Peyer's patch (tissue), 4 donors: ENCODE data around the gene GABBR2. TPM values are rescaled to one million over a fixed set of nuclear protein-coding genes. Genes with fewer than 3 reads are reported as not detected.

Experiments
- DNase-seq, 3 donors: peaks; one replicate each; pipeline ENCODE4 v3.0.0-alpha.2; 2017 to 2019
- H3K27ac ChIP-seq, 4 donors: fragments of 200-600 bp; sonication (generic); one replicate each; pipeline ENCODE4 v1.5.1; 2016 to 2019
- H3K27me3 ChIP-seq, 2 donors: fragments of 200-600 bp; sonication (generic); one replicate each; pipeline ENCODE4 v1.5.1; 2019
- H3K36me3 ChIP-seq, 3 donors: fragments of 200-600 bp; sonication (generic); one replicate each; pipeline ENCODE4 v1.5.1; 2016 to 2019
- H3K4me1 ChIP-seq, 4 donors: fragments of 200-600 bp; sonication (generic); one replicate each; pipeline ENCODE4 v1.5.1; 2016 to 2019
- H3K4me3 ChIP-seq, 4 donors: fragments of 200-600 bp; sonication (generic); 1 replicate in 3 of 4; 2 replicates in 1 of 4; pipeline ENCODE4 v1.5.1; 2016 to 2019; ENCODE audit warnings: mild to moderate bottlenecking in 1 of 4
- H3K9me3 ChIP-seq, 4 donors: fragments of 200-600 bp; sonication (generic); one replicate each; pipeline ENCODE4 v1.5.1; 2016 to 2019; ENCODE audit warnings: mild to moderate bottlenecking in 1 of 4
- POLR2A ChIP-seq, 2 donors: fragments of 450-650 bp; IDR thresholded peaks; one replicate each; pipeline ENCODE4 v1.5.1; 2017; ENCODE audit warnings: antibody characterized with exemption in 2 of 2, mild to moderate bottlenecking in 2 of 2, moderate library complexity in 2 of 2
- total RNA-seq, 4 donors: library from RNA; depleted of rRNA; stranded (reverse); fragments of >200 nt; gene quantifications; one replicate each; pipeline ENCODE4 v1.1.0, GENCODE V29; 2016
- TF ChIP-seq, protein P1 (sequence below), 6 experiments: fragments of 450-650 bp in 4 of 6; fragments of 200-600 bp in 2 of 6; sonication (generic) in 1 of 6; IDR thresholded peaks; one replicate each; pipeline ENCODE4 v1.5.1; 2017 to 2019; ENCODE audit warnings: antibody characterized with exemption in 6 of 6, mild to moderate bottlenecking in 3 of 6, moderate library complexity in 1 of 6

The GABBR2 gene
- total RNA-seq, 4 donors from 2014 or later, result not detected

DNA sequence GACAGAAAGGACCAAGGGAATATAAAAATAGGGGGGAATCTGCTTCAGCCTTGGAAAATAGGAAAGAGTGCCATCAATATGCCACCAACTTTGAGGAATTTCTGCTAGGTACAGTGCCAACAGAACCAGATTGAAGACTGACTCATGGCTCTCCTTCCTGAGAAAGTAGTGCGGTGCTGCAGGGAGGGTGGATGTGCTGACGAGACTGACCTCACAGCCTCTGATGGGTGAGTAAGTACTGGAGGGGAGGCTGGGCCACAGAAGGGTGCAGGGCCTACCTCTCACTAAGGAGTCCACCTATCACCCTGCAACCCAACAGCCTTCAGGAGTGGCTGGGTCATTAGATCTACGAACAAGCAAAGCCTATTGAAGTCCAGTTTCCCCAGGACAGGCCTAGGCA, 187.6 kb downstream of the GABBR2 start:
- TF ChIP-seq POLR2A (IDR thresholded peaks at IDR 0.05), result no peak
- TF ChIP-seq, protein P1, sequence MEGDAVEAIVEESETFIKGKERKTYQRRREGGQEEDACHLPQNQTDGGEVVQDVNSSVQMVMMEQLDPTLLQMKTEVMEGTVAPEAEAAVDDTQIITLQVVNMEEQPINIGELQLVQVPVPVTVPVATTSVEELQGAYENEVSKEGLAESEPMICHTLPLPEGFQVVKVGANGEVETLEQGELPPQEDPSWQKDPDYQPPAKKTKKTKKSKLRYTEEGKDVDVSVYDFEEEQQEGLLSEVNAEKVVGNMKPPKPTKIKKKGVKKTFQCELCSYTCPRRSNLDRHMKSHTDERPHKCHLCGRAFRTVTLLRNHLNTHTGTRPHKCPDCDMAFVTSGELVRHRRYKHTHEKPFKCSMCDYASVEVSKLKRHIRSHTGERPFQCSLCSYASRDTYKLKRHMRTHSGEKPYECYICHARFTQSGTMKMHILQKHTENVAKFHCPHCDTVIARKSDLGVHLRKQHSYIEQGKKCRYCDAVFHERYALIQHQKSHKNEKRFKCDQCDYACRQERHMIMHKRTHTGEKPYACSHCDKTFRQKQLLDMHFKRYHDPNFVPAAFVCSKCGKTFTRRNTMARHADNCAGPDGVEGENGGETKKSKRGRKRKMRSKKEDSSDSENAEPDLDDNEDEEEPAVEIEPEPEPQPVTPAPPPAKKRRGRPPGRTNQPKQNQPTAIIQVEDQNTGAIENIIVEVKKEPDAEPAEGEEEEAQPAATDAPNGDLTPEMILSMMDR (IDR thresholded peaks at IDR 0.05), result no peak

DNA sequence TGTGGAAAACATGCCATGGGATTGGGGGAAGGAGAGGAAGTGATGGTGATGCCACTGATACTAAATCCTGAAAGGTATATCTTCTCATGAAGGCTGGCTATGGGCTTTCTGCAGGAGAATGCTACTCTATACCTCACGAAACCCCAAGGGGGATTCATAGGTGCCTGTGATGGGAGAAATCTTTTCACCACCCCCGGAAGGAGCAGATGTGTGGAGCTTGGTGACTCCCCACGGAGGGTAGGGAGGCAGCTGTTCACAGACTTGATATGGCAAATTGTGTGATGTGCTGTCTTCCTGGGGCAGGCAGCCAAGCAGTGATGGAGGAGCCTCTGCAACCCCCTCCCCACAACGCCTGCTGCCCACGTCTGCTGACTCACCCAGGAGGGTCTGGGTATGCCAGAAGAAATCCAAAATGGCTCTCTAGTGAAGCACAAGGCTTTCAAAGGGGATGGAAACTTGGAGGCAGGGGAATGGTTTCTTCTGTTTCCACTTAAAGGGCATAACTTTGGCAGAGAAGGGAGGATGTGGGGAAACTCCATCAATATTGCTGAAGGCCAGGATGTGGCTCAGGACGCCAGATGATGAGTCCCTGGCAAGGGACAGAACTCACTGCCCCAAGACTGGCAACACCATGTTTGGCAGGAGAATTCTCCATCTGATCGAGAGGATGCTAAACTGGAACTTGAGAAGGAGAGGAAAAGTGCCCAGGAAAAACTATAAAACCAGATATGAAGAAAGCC, 188.3 kb downstream of the GABBR2 start:
- Histone ChIP-seq H3K9me3 (no peaks in the 10 kb centered on the region), H3K36me3 (no peaks in the 10 kb centered on the region), H3K4me3 (no peak overlapping the region), H3K27ac (no peak overlapping the region), H3K4me1 (no peaks in the 10 kb centered on the region), H3K27me3 (no peaks in the 10 kb centered on the region)
- DNase-seq, result no peak
- TF ChIP-seq, protein P1 (IDR thresholded peaks at IDR 0.05), result no peak
- TF ChIP-seq POLR2A (IDR thresholded peaks at IDR 0.05), result no peak

More for the DNA sequence above, 187.6 kb downstream of the GABBR2 start:
- Histone ChIP-seq H3K36me3 (no peaks in the 10 kb centered on the region), H3K27me3 (no peaks in the 10 kb centered on the region), H3K4me3 (no peak overlapping the region), H3K9me3 (no peaks in the 10 kb centered on the region), H3K27ac (no peak overlapping the region), H3K4me1 (no peaks in the 10 kb centered on the region)
- DNase-seq, result no peak

DNA sequence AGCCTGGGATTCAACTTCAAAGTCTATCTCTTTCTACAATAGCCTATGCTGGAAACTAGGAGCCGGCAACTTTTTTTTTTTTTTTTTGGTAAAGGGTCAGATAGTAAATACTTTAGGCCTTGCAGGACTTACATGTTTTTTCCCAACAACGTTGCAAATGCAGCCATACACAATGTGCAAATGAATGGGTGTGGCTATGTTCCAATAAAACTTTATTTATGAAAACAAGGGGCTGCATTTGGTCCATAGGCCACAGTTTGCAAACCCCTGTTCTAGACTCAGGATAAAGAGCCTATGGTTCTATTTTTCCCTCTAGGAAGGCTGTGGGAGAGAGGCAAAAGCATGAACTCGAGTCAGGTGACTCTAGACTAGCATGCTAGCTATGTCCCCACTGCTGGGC, 189.1 kb downstream of the GABBR2 start:
- no peaks in the 10 kb centered on the region for H3K27me3 ChIP-seq
- no peaks in the 10 kb centered on the region for H3K9me3 ChIP-seq
- H3K27ac ChIP-seq, result no peak overlapping the region
- H3K36me3 ChIP-seq, result no peaks in the 10 kb centered on the region
- no peak for DNase-seq
- TF ChIP-seq POLR2A (IDR thresholded peaks at IDR 0.05), result no peak
- TF ChIP-seq, protein P1 (IDR thresholded peaks at IDR 0.05), result no peak
- H3K4me3 ChIP-seq, result no peak overlapping the region
- H3K4me1 ChIP-seq, result no peaks in the 10 kb centered on the region

DNA sequence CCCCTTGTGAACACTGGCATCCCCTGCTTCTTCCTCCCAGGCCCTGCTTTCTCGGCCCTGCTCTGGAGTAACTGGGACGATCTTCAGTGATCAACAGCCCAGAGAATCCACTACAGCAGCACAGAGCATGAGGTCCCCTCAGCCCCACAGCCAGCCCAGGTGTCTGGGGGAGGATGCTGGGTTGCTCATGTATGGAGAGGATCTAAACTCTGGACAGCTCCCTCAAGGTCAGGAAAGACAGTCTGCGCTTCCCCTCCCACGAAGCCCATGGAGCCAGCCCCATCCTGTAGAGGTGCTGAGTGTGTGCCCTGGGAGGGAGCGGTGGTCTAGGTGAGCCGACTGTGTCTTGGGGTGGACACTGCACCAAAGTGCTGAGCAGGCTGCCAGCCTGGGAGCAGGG, 190.2 kb downstream of the GABBR2 start:
- H3K36me3 ChIP-seq, result no peaks in the 10 kb centered on the region
- H3K27me3 ChIP-seq, result no peaks in the 10 kb centered on the region
- DNase-seq, result no peak
- no peaks in the 10 kb centered on the region for H3K4me1 ChIP-seq
- no peak overlapping the region for H3K27ac ChIP-seq
- H3K9me3 ChIP-seq, result no peaks in the 10 kb centered on the region
- no peak for TF ChIP-seq POLR2A (IDR thresholded peaks at IDR 0.05)
- TF ChIP-seq, protein P1 (IDR thresholded peaks at IDR 0.05), result no peak
- no peak overlapping the region for H3K4me3 ChIP-seq

DNA sequence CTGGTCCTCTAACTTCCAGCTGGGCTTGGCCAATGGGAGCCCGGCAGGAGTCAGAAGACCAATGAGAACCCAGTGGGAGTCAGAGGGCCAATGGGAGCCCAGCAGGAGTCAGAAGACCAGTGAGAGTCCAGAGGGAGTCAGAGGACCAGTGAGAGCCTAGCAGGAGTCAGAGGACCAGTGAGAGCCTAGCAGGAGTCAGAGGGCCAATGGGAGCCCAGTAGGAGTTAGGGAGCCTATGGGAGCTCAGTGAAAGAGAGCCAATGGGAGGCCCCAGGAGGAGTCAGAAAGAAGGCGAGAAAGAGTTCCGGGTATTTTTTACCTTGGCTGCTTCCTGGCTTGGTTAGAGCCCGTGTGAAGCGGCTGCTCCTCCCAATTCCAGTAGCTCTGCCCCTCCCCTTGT, 191.0 kb downstream of the GABBR2 start:
- Histone ChIP-seq H3K4me3 (no peak overlapping the region), H3K27ac (no peak overlapping the region), H3K4me1 (no peaks in the 10 kb centered on the region), H3K36me3 (no peaks in the 10 kb centered on the region), H3K9me3 (no peaks in the 10 kb centered on the region), H3K27me3 (no peaks in the 10 kb centered on the region)
- DNase-seq, result no peak
- TF ChIP-seq POLR2A (IDR thresholded peaks at IDR 0.05), result no peak
- TF ChIP-seq, protein P1 (IDR thresholded peaks at IDR 0.05), result no peak
